ENCODE measurements around the gene MBD3L4.
"Not testable (repeated sequence)": the region's sequence is repeated elsewhere in the genome, so short reads cannot be mapped to it uniquely, and the experiment has no call there.

Gene MBD3L4

GRCh38 chr19:7040079-7040478, at the start of gene MBD3L4:
Gene MBD3L4 (minus strand): TSS chr19:7040179. CDS start chr19:7040144, 35 bp downstream.
- in situ Hi-C loops (cut with HindIII; ENCODE audit: low sequenced_read_pairs): not testable (repeated sequence)

GRCh38 chr19:7088999-7089398, 49.0 kb upstream of the MBD3L4 start:
- in situ Hi-C loops (cut with HindIII; ENCODE audit: low sequenced_read_pairs): no loop called here

GRCh38 chr19:7083076-7083956, 43.3 kb upstream of the MBD3L4 start:
- in situ Hi-C loops (cut with HindIII; ENCODE audit: low sequenced_read_pairs): no loop called here

- in situ Hi-C loops (cut with HindIII; ENCODE audit: low sequenced_read_pairs): no loop called here
Measured at GRCh38 chr19:7078008-7078407, 38.0 kb upstream of the MBD3L4 start.

- in situ Hi-C loops (cut with HindIII; ENCODE audit: low sequenced_read_pairs): no loop called here
Measured at GRCh38 chr19:7076151-7076550, 36.2 kb upstream of the MBD3L4 start.

- in situ Hi-C loops (cut with HindIII; ENCODE audit: low sequenced_read_pairs): no loop called here
Measured at GRCh38 chr19:7074705-7075282, 34.8 kb upstream of the MBD3L4 start.

GRCh38 chr19:7072541-7072940, 32.6 kb upstream of the MBD3L4 start:
- in situ Hi-C loops (cut with HindIII; ENCODE audit: low sequenced_read_pairs): no loop called here

GRCh38 chr19:7069904-7070226, 29.9 kb upstream of the MBD3L4 start:
- in situ Hi-C loops (cut with HindIII; ENCODE audit: low sequenced_read_pairs): no loop called here

GRCh38 chr19:7069042-7069903, 29.3 kb upstream of the MBD3L4 start, which contains the start of gene ZNF557:
Gene ZNF557 (plus strand): TSS chr19:7069703. CDS start chr19:7075075, 5,372 bp downstream.
- in situ Hi-C loops (cut with HindIII; ENCODE audit: low sequenced_read_pairs): no loop called here

GRCh38 chr19:7068599-7068998, 28.6 kb upstream of the MBD3L4 start:
- in situ Hi-C loops (cut with HindIII; ENCODE audit: low sequenced_read_pairs): no loop called here

- in situ Hi-C loops (cut with HindIII; ENCODE audit: low sequenced_read_pairs): no loop called here
Measured at GRCh38 chr19:7067716-7068115, 27.7 kb upstream of the MBD3L4 start.

GRCh38 chr19:7067122-7067521, 27.1 kb upstream of the MBD3L4 start:
- in situ Hi-C loops (cut with HindIII; ENCODE audit: low sequenced_read_pairs): not testable (repeated sequence)

GRCh38 chr19:7063764-7064418, 23.9 kb upstream of the MBD3L4 start:
- in situ Hi-C loops (cut with HindIII; ENCODE audit: low sequenced_read_pairs): no loop called here

GRCh38 chr19:7063339-7063738, 23.4 kb upstream of the MBD3L4 start:
- in situ Hi-C loops (cut with HindIII; ENCODE audit: low sequenced_read_pairs): no loop called here

GRCh38 chr19:7059977-7060376, 20.0 kb upstream of the MBD3L4 start:
- in situ Hi-C loops (cut with HindIII; ENCODE audit: low sequenced_read_pairs): not testable (repeated sequence)

GRCh38 chr19:7058576-7058975, 18.6 kb upstream of the MBD3L4 start, which contains the start of gene MBD3L3:
Gene MBD3L3 (minus strand): TSS chr19:7058676. CDS start chr19:7058605, 71 bp downstream.
- in situ Hi-C loops (cut with HindIII; ENCODE audit: low sequenced_read_pairs): not testable (repeated sequence)

- in situ Hi-C loops (cut with HindIII; ENCODE audit: low sequenced_read_pairs): not testable (repeated sequence)
Measured at GRCh38 chr19:7056371-7056770, 16.4 kb upstream of the MBD3L4 start.

GRCh38 chr19:7055679-7056078, 15.7 kb upstream of the MBD3L4 start:
- in situ Hi-C loops (cut with HindIII; ENCODE audit: low sequenced_read_pairs): not testable (repeated sequence)

GRCh38 chr19:7054635-7055368, 14.8 kb upstream of the MBD3L4 start:
- in situ Hi-C loops (cut with HindIII; ENCODE audit: low sequenced_read_pairs): not testable (repeated sequence)

- in situ Hi-C loops (cut with HindIII; ENCODE audit: low sequenced_read_pairs): not testable (repeated sequence)
Measured at GRCh38 chr19:7052896-7053295, 12.9 kb upstream of the MBD3L4 start.
